A673 (cell line): Measurements from ENCODE around the gene GUK1. TPM values are rescaled to one million over a fixed set of nuclear protein-coding genes. Genes with fewer than 3 reads are reported as not detected.

Experiments used
- BruUV-seq: library from RNA; stranded (reverse); fragments of 400-500 nt; replicated peaks from 2 replicates; lab custom pipeline; 2021; lab: Mats Ljungman, UMichigan
- CTCF ChIA-PET: fragments of 300-600 bp; sonication (Branson Sonifier 250); formaldehyde crosslinking; loops from one replicate; lab custom pipeline; 2022; ENCODE audit warnings: antibody characterized with exemption; lab: Charles Lee
- POLR2A ChIA-PET: fragments of 300-600 bp; sonication (Branson Sonifier 250); formaldehyde crosslinking; loops from one replicate; lab custom pipeline; 2022; ENCODE audit warnings: antibody characterized with exemption; ENCODE audit not compliant: low non-redundant PET; lab: Charles Lee
- DNase-seq: peaks from one replicate; pipeline ENCODE4 v3.0.0-alpha.2; 2015; ENCODE audit warnings: low spot score
- H3K27ac ChIP-seq: fragments of 200-600 bp; sonication (generic); 2 replicates; pipeline ENCODE4 v1.5.1; 2016; ENCODE audit warnings: mixed run types, low read depth, mild to moderate bottlenecking, mixed read lengths, antibody characterized with exemption, low read length; ENCODE audit not compliant: poor library complexity, severe bottlenecking
- H3K27me3 ChIP-seq: fragments of 200-600 bp; sonication (generic); replicated peaks from 2 replicates; pipeline ENCODE4 v1.6.1; 2017; ENCODE audit warnings: mixed run types, low read depth, mild to moderate bottlenecking, mixed read lengths, antibody characterized with exemption, low read length; ENCODE audit not compliant: insufficient read depth, poor library complexity
- H3K36me3 ChIP-seq: fragments of 200-600 bp; sonication (generic); 2 replicates; pipeline ENCODE4 v1.6.1; 2016; ENCODE audit warnings: mixed run types, mild to moderate bottlenecking, mixed read lengths, antibody characterized with exemption, low read length; ENCODE audit not compliant: insufficient read depth, poor library complexity, severe bottlenecking
- H3K4me1 ChIP-seq: fragments of 200-600 bp; sonication (generic); 2 replicates; pipeline ENCODE4 v1.6.1; 2017; ENCODE audit warnings: mixed run types, mild to moderate bottlenecking, mixed read lengths, antibody characterized with exemption, low read length; ENCODE audit not compliant: insufficient read depth, poor library complexity, severe bottlenecking
- H3K4me3 ChIP-seq: fragments of 200-600 bp; sonication (generic); 2 replicates; pipeline ENCODE4 v1.5.1; 2016; ENCODE audit warnings: low read depth, mixed run types, mild to moderate bottlenecking, mixed read lengths, low read length; ENCODE audit not compliant: poor library complexity, severe bottlenecking
- H3K9me3 ChIP-seq: fragments of 200-600 bp; sonication (generic); 2 replicates; pipeline ENCODE4 v1.6.1; 2016; ENCODE audit warnings: mixed run types, low read depth, mild to moderate bottlenecking, mixed read lengths, antibody characterized with exemption, low read length; ENCODE audit not compliant: poor library complexity, severe bottlenecking
- CTCF ChIP-seq: fragments of 300-800, 200-600 bp; sonication (generic); conservative IDR thresholded peaks from 2 replicates; pipeline ENCODE4 v1.5.1; 2017; ENCODE audit warnings: low read depth, mild to moderate bottlenecking, antibody characterized with exemption, low read length, moderate library complexity, mixed read lengths
- EZH2 ChIP-seq: fragments of 200-600 bp; sonication (generic); IDR thresholded peaks from 2 replicates; pipeline ENCODE4 v1.6.1; 2017; ENCODE audit warnings: borderline replicate concordance, low read depth, mild to moderate bottlenecking, mixed read lengths, antibody characterized with exemption, low read length; ENCODE audit not compliant: poor library complexity, severe bottlenecking
- intact Hi-C: fragments of 100-400 bp; cut with micrococcal nuclease; formaldehyde crosslinking; loops from one replicate; pipeline ENCODE4 v1.10.0; 2022; ENCODE audit not compliant: unreplicated experiment
- total RNA-seq: library from RNA; stranded (reverse); gene quantifications from 2 replicates; pipeline ENCODE4 v1.2.3, GENCODE V29; 2021

GUK1 gene
- total RNA-seq, 1 experiment from 2014 or later, result 130 TPM

GRCh38 chr1:228190182-228190581 lies 50.1 kb downstream of the GUK1 start:
- Histone ChIP-seq H3K36me3 (no peaks in the 10 kb centered on the region), H3K4me1 (no peaks in the 10 kb centered on the region), H3K9me3 (peaks cover 4% of the 10 kb centered on the region), H3K27me3 (no peaks in the 10 kb centered on the region), H3K27ac (no peak overlapping the region), H3K4me3 (no peak overlapping the region)
- TF ChIP-seq CTCF (no peak), EZH2 (no peak)
- intact Hi-C loops, result no loop called here
- no TSS peak for BruUV-seq
- ChIA-PET CTCF (no interaction called here), POLR2A (no interaction called here)
- DNase-seq, result no peak

DNA sequence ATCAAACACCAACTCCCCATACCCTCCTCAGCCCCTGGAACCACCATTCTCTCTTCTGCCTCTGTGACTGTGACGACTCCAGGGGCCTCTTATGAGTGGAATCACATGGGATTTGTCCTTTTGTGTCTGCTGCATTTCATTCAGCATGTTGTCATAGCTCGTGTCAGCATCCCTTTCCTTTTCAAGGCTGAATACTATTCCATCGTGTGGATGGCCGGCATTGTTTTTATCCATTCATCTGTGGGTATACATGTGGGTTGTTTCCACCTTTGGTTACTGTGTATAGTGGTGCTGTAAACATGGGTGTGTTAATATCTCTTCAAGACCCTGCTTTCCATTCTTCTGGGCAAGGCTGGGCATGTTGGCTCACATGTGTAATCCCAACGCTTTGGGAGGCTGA lies 50.7 kb downstream of the GUK1 start:
- Histone ChIP-seq H3K4me1 (no peaks in the 10 kb centered on the region), H3K27me3 (no peaks in the 10 kb centered on the region), H3K27ac (no peak overlapping the region), H3K4me3 (no peak overlapping the region), H3K36me3 (no peaks in the 10 kb centered on the region), H3K9me3 (peaks cover 4% of the 10 kb centered on the region)
- no TSS peak for BruUV-seq
- intact Hi-C loops, result no loop called here
- no peak for DNase-seq
- POLR2A ChIA-PET, result no interaction called here
- TF ChIP-seq CTCF (no peak), EZH2 (no peak)
- CTCF ChIA-PET, result no interaction called here

GRCh38 chr1:228194436-228194835 lies 54.4 kb downstream of the GUK1 start:
- intact Hi-C loops, result no loop called here

More at GRCh38 chr1:228194436-228194835, 54.4 kb downstream of the GUK1 start:
- H3K27ac ChIP-seq, result no peak overlapping the region
- ChIA-PET CTCF (no interaction called here), POLR2A (no interaction called here)
- no peak for TF ChIP-seq CTCF
- TF ChIP-seq EZH2, result no peak
- H3K9me3 ChIP-seq, result peaks cover 11% of the 10 kb centered on the region
- H3K4me1 ChIP-seq, result no peaks in the 10 kb centered on the region
- BruUV-seq, result no TSS peak
- DNase-seq, result no peak
- H3K27me3 ChIP-seq, result no peaks in the 10 kb centered on the region
- no peak overlapping the region for H3K4me3 ChIP-seq
- H3K36me3 ChIP-seq, result no peaks in the 10 kb centered on the region
